ENCODE results near the gene KLHL29. TPM values are rescaled to one million over a fixed set of nuclear protein-coding genes. Genes with fewer than 3 reads are reported as not detected.

The KLHL29 gene
- polyA plus RNA-seq, 1 donor from 2014 or later, result 42.4 TPM

DNA sequence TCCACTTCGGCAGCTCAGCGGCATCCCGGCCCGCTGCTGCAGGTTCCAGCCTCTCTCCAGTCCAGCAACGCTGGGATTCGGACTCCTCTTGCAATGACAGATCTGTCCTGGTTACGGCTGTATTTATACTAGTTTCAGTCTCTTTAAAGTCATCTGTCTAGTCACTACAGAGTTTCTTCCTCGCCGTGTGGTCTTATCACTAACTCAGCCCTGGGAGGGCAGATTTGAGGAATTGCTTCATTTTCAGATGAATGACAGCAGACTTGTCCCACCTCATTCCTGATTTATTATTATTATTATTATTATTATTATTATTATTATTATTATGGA is 2.2 kb downstream of the KLHL29 start:
- Histone ChIP-seq H3K9me3 (ENCODE audit: low read length) (no peaks in the 10 kb centered on the region), H3K4me3 (ENCODE audit: low read length) (peak overlapping the region; percentile 99), H3K36me3 (ENCODE audit: insufficient read depth, low read length) (no peaks in the 10 kb centered on the region), H3K9me2 (ENCODE audit: insufficient read depth, low read length) (no peaks in the 10 kb centered on the region), H3K27ac (ENCODE audit: low read length) (peak overlapping the region; percentile 57), H3K4me2 (ENCODE audit: low read length) (peak overlapping the region; percentile 89), H3K27me3 (ENCODE audit: insufficient read depth, low read depth, low read length) (peaks cover 4% of the 10 kb centered on the region), H4K20me1 (ENCODE audit: insufficient read depth) (peaks cover 13% of the 10 kb centered on the region), H3K9ac (ENCODE audit: low read length) (peak overlapping the region; percentile 84), H3K79me2 (replicated peaks; ENCODE audit: insufficient read depth, low read length) (peaks cover 62% of the 10 kb centered on the region), H3F3A (ENCODE audit: insufficient read depth, low read length, poor library complexity, severe bottlenecking) (no peaks in the 10 kb centered on the region), H2AFZ (ENCODE audit: low read depth, low read length) (no peak overlapping the region)
- TF ChIP-seq EZH2 (IDR thresholded peaks at IDR 0.05; ENCODE audit: borderline replicate concordance, insufficient read depth, low read length, poor library complexity, severe bottlenecking) (no peak), RAD21 (conservative IDR thresholded peaks at IDR 0.05) (no peak), SMC3 (conservative IDR thresholded peaks at IDR 0.05; ENCODE audit: poor library complexity) (no peak), TAF1 (IDR thresholded peaks at IDR 0.05; ENCODE audit: low read depth) (no peak), EP300 (conservative IDR thresholded peaks at IDR 0.05; ENCODE audit: poor library complexity, severe bottlenecking) (no peak), MXI1 (conservative IDR thresholded peaks at IDR 0.05; ENCODE audit: poor library complexity, severe bottlenecking) (no peak), POLR2AphosphoS5 (IDR thresholded peaks at IDR 0.05) (no peak)
- TF ChIP-seq, protein P1, sequence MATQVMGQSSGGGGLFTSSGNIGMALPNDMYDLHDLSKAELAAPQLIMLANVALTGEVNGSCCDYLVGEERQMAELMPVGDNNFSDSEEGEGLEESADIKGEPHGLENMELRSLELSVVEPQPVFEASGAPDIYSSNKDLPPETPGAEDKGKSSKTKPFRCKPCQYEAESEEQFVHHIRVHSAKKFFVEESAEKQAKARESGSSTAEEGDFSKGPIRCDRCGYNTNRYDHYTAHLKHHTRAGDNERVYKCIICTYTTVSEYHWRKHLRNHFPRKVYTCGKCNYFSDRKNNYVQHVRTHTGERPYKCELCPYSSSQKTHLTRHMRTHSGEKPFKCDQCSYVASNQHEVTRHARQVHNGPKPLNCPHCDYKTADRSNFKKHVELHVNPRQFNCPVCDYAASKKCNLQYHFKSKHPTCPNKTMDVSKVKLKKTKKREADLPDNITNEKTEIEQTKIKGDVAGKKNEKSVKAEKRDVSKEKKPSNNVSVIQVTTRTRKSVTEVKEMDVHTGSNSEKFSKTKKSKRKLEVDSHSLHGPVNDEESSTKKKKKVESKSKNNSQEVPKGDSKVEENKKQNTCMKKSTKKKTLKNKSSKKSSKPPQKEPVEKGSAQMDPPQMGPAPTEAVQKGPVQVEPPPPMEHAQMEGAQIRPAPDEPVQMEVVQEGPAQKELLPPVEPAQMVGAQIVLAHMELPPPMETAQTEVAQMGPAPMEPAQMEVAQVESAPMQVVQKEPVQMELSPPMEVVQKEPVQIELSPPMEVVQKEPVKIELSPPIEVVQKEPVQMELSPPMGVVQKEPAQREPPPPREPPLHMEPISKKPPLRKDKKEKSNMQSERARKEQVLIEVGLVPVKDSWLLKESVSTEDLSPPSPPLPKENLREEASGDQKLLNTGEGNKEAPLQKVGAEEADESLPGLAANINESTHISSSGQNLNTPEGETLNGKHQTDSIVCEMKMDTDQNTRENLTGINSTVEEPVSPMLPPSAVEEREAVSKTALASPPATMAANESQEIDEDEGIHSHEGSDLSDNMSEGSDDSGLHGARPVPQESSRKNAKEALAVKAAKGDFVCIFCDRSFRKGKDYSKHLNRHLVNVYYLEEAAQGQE (IDR thresholded peaks at IDR 0.05; ENCODE audit: borderline replicate concordance), result no peak
- TF ChIP-seq, protein P2, sequence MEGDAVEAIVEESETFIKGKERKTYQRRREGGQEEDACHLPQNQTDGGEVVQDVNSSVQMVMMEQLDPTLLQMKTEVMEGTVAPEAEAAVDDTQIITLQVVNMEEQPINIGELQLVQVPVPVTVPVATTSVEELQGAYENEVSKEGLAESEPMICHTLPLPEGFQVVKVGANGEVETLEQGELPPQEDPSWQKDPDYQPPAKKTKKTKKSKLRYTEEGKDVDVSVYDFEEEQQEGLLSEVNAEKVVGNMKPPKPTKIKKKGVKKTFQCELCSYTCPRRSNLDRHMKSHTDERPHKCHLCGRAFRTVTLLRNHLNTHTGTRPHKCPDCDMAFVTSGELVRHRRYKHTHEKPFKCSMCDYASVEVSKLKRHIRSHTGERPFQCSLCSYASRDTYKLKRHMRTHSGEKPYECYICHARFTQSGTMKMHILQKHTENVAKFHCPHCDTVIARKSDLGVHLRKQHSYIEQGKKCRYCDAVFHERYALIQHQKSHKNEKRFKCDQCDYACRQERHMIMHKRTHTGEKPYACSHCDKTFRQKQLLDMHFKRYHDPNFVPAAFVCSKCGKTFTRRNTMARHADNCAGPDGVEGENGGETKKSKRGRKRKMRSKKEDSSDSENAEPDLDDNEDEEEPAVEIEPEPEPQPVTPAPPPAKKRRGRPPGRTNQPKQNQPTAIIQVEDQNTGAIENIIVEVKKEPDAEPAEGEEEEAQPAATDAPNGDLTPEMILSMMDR (IDR thresholded peaks at IDR 0.05; ENCODE audit: poor library complexity, severe bottlenecking), result no peak

DNA sequence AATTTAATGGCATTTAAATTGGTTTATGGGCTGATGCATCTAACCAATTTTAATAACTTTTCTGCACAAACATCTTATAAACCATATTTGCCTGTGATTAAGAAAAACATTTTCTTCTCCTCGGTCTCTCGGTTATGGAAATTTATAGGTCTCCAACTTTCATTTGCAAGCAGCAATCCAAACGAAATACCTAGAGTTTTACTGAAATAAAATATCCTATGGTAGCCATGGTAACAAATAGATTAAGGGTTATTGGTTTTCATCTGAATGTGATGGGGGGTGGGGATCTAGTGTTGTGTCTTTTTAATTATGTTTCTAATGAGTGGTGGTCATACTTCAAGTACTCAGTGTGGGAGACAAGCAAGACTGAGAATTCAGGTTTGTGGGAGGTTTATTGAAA is 2.9 kb downstream of the KLHL29 start:
- Histone ChIP-seq H3K4me3 (ENCODE audit: low read length) (peak overlapping the region; percentile 99), H3K27me3 (ENCODE audit: insufficient read depth, low read depth, low read length) (peaks cover 4% of the 10 kb centered on the region), H3K9me2 (ENCODE audit: insufficient read depth, low read length) (no peaks in the 10 kb centered on the region), H3K9me3 (ENCODE audit: low read length) (no peaks in the 10 kb centered on the region), H4K20me1 (ENCODE audit: insufficient read depth) (peaks cover 13% of the 10 kb centered on the region), H3K27ac (ENCODE audit: low read length) (peak overlapping the region; percentile 57), H3K79me2 (replicated peaks; ENCODE audit: insufficient read depth, low read length) (peaks cover 69% of the 10 kb centered on the region), H2AFZ (ENCODE audit: low read depth, low read length) (no peak overlapping the region), H3F3A (ENCODE audit: insufficient read depth, low read length, poor library complexity, severe bottlenecking) (no peaks in the 10 kb centered on the region), H3K9ac (ENCODE audit: low read length) (peak overlapping the region; percentile 84), H3K4me2 (ENCODE audit: low read length) (peak overlapping the region; percentile 89), H3K36me3 (ENCODE audit: insufficient read depth, low read length) (no peaks in the 10 kb centered on the region)
- peak; percentile 35 for TF ChIP-seq MXI1 (conservative IDR thresholded peaks at IDR 0.05; ENCODE audit: poor library complexity, severe bottlenecking)
- TF ChIP-seq POLR2AphosphoS5 (IDR thresholded peaks at IDR 0.05), result no peak

DNA sequence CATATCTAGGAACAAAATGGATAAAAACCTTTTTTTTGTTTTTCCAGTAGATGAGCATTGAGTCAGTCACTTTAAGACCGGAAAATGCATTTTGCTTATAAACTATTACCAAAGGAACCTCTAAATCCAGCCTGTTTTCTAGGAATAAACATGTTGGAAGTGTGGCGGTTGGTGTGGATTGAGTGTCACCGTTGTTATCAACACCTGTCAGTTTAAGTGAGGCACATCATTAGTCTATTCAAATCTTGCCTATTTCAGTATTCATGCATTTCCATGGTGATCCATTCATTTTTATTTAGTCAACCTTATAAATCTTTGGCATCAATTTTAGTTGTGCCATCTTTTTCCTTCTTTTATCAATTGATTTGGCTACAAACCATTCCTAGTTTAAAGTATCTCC is 3.3 kb downstream of the KLHL29 start:
- Histone ChIP-seq H3K36me3 (ENCODE audit: insufficient read depth, low read length) (no peaks in the 10 kb centered on the region), H3K9me2 (ENCODE audit: insufficient read depth, low read length) (no peaks in the 10 kb centered on the region), H3K79me2 (replicated peaks; ENCODE audit: insufficient read depth, low read length) (peaks cover 73% of the 10 kb centered on the region), H4K20me1 (ENCODE audit: insufficient read depth) (peaks cover 13% of the 10 kb centered on the region), H3K4me2 (ENCODE audit: low read length) (peak overlapping the region; percentile 89), H3K4me3 (ENCODE audit: low read length) (peak overlapping the region; percentile 99), H3F3A (ENCODE audit: insufficient read depth, low read length, poor library complexity, severe bottlenecking) (no peaks in the 10 kb centered on the region), H2AFZ (ENCODE audit: low read depth, low read length) (no peak overlapping the region), H3K27me3 (ENCODE audit: insufficient read depth, low read depth, low read length) (peaks cover 4% of the 10 kb centered on the region), H3K27ac (ENCODE audit: low read length) (peak overlapping the region; percentile 57), H3K9me3 (ENCODE audit: low read length) (no peaks in the 10 kb centered on the region), H3K9ac (ENCODE audit: low read length) (peak overlapping the region; percentile 84)
- peak; percentile 69 for TF ChIP-seq POLR2AphosphoS5 (IDR thresholded peaks at IDR 0.05)
- TF ChIP-seq, protein P1 (IDR thresholded peaks at IDR 0.05; ENCODE audit: borderline replicate concordance), result peak; percentile 48
- TF ChIP-seq EP300 (conservative IDR thresholded peaks at IDR 0.05; ENCODE audit: poor library complexity, severe bottlenecking), result peak; percentile 56
- TF ChIP-seq EZH2 (IDR thresholded peaks at IDR 0.05; ENCODE audit: borderline replicate concordance, insufficient read depth, low read length, poor library complexity, severe bottlenecking), result no peak
